Neuronal stem cell (in vitro differentiated cells): Measurements from ENCODE around the gene CDH26.

Source experiments
- DNase-seq: peaks from one replicate; pipeline ENCODE4 v3.0.0-alpha.2; 2013; ENCODE audit warnings: low spot score
- H2AFZ ChIP-seq: one replicate; pipeline ENCODE4 v1.6.1; 2013; ENCODE audit warnings: mild to moderate bottlenecking, low read length, inconsistent platforms
- H2AK5ac ChIP-seq: 2 replicates; pipeline ENCODE4 v1.6.1; 2013; ENCODE audit warnings: low read depth, mild to moderate bottlenecking, inconsistent platforms, low read length, moderate library complexity, mixed read lengths
- H2BK120ac ChIP-seq: 2 replicates; pipeline ENCODE4 v1.6.1; 2013; ENCODE audit warnings: low read depth, mild to moderate bottlenecking, inconsistent platforms, low read length, moderate library complexity, mixed read lengths
- H2BK12ac ChIP-seq: one replicate; pipeline ENCODE4 v1.6.1; 2013; ENCODE audit warnings: low read length, inconsistent platforms
- H2BK15ac ChIP-seq: 2 replicates; pipeline ENCODE4 v1.6.1; 2013; ENCODE audit warnings: mild to moderate bottlenecking, low read length, inconsistent platforms, mixed read lengths
- H2BK5ac ChIP-seq: one replicate; pipeline ENCODE4 v1.6.1; 2013; ENCODE audit warnings: inconsistent platforms, mild to moderate bottlenecking, low read length, moderate library complexity
- H3K14ac ChIP-seq: one replicate; pipeline ENCODE4 v1.6.1; 2013; ENCODE audit warnings: low read length, inconsistent platforms
- H3K18ac ChIP-seq: 2 replicates; pipeline ENCODE4 v1.6.1; 2013; ENCODE audit warnings: low read length, inconsistent platforms
- H3K23ac ChIP-seq: 2 replicates; pipeline ENCODE4 v1.6.1; 2013; ENCODE audit warnings: low read depth, mild to moderate bottlenecking, mixed read lengths, low read length, inconsistent platforms; ENCODE audit not compliant: poor library complexity
- H3K27ac ChIP-seq: replicated peaks from 3 replicates; pipeline ENCODE4 v1.5.1; 2013; ENCODE audit warnings: low read length, inconsistent platforms
- H3K27me3 ChIP-seq, 3 experiments: 2 replicates each; pipeline ENCODE4 v1.6.1; 2013; ENCODE audit warnings: low read length in 3 of 3, mild to moderate bottlenecking in 2 of 3, inconsistent platforms in 1 of 3, low read depth in 1 of 3, mixed read lengths in 1 of 3, moderate library complexity in 1 of 3; ENCODE audit not compliant: control insufficient read depth in 3 of 3, insufficient read depth in 3 of 3
- H3K36me3 ChIP-seq, 2 donors: replicated peaks in 1 of 2; 2 replicates each; pipeline ENCODE4 v1.6.1; 2013; ENCODE audit warnings: low read length in 2 of 2; ENCODE audit not compliant: control insufficient read depth in 2 of 2, insufficient read depth in 2 of 2
- H3K4ac ChIP-seq: 2 replicates; pipeline ENCODE4 v1.6.1; 2013; ENCODE audit warnings: inconsistent platforms, mild to moderate bottlenecking, low read length, moderate library complexity
- H3K4me1 ChIP-seq, 2 donors: 1 replicate in 1 of 2; 2 replicates in 1 of 2; pipeline ENCODE4 v1.6.1; 2013; ENCODE audit warnings: low read length in 2 of 2, low read depth in 1 of 2; ENCODE audit not compliant: control insufficient read depth in 2 of 2, insufficient read depth in 1 of 2
- H3K4me2 ChIP-seq: one replicate; pipeline ENCODE4 v1.6.1; 2013; ENCODE audit warnings: mild to moderate bottlenecking, low read length, inconsistent platforms; ENCODE audit not compliant: insufficient read depth, poor library complexity, severe bottlenecking
- H3K4me3 ChIP-seq, 2 donors: 2 replicates each; pipeline ENCODE4 v1.5.1; 2013; ENCODE audit warnings: low read length in 2 of 2, mild to moderate bottlenecking in 2 of 2, inconsistent platforms in 1 of 2, moderate library complexity in 1 of 2
- H3K79me1 ChIP-seq: one replicate; pipeline ENCODE4 v1.6.1; 2013; ENCODE audit warnings: low read depth, mild to moderate bottlenecking, inconsistent platforms, low read length, moderate library complexity
- H3K9ac ChIP-seq: one replicate; pipeline ENCODE4 v1.6.1; 2013; ENCODE audit warnings: mild to moderate bottlenecking, low read depth, low read length, inconsistent platforms; ENCODE audit not compliant: poor library complexity
- H3K9me3 ChIP-seq, 2 donors: replicated peaks in 1 of 2; 2 replicates each; pipeline versions ENCODE3 to v1.6.1; 2013; ENCODE audit warnings: low read length in 2 of 2, mild to moderate bottlenecking in 2 of 2, inconsistent platforms in 1 of 2, low read depth in 1 of 2, mixed read lengths in 1 of 2, moderate library complexity in 1 of 2; ENCODE audit not compliant: control insufficient read depth in 2 of 2, insufficient read depth in 1 of 2
- H4K8ac ChIP-seq: one replicate; pipeline ENCODE4 v1.6.1; 2013; ENCODE audit warnings: low read depth, mild to moderate bottlenecking, inconsistent platforms, low read length, moderate library complexity
- H4K91ac ChIP-seq: one replicate; pipeline ENCODE4 v1.6.1; 2013; ENCODE audit warnings: low read length, low read depth, mild to moderate bottlenecking, inconsistent platforms; ENCODE audit not compliant: poor library complexity
- WGBS, 2 donors: extraction: QIAGEN DNeasy Blood & Tissue Kit; methylation state at CpG; one replicate each; pipeline ENCODE4 v1.1.7; 2013; ENCODE audit warnings: missing lambda C conversion rate in 2 of 2, mixed read lengths in 1 of 2; ENCODE audit not compliant: insufficient read length in 2 of 2, insufficient replicate concordance in 1 of 2; ENCODE audit errors: extremely low coverage in 2 of 2; 5-methylcytosine and 5-hydroxymethylcytosine counted together

Gene CDH26

GRCh38 chr20:59977086-59977485 lies 18.9 kb downstream of the CDH26 start:
- Histone ChIP-seq H3K18ac (no peak overlapping the region), H3K27ac (no peak overlapping the region), H2BK5ac (no peak overlapping the region), H3K79me1 (no peaks in the 10 kb centered on the region), H3K36me3 (no peaks in the 10 kb centered on the region), H2AFZ (no peak overlapping the region), H3K23ac (no peak overlapping the region), H3K4me1 (no peaks in the 10 kb centered on the region), H2BK120ac (no peak overlapping the region), H4K91ac (no peak overlapping the region), H3K9me3 (no peaks in the 10 kb centered on the region), H3K14ac (no peak overlapping the region), H2BK15ac (no peak overlapping the region), H2BK12ac (no peak overlapping the region), H3K4me2 (no peak overlapping the region), H2AK5ac (no peak overlapping the region), H3K9ac (no peak overlapping the region), H3K4me3 (no peak overlapping the region), H3K4ac (no peak overlapping the region), H3K27me3 (no peaks in the 10 kb centered on the region), H4K8ac (no peak overlapping the region)
- DNase-seq = no peak
- no CpG with 5 or more reads among the region's 9 CpGs for WGBS, 2 donors

GRCh38 chr20:59983076-59983475 lies 24.9 kb downstream of the CDH26 start:
- no peak overlapping the region for H3K14ac ChIP-seq
- no peak overlapping the region for H2AK5ac ChIP-seq
- no peak overlapping the region for H3K9ac ChIP-seq
- no peak overlapping the region for H2AFZ ChIP-seq
- H2BK120ac ChIP-seq = no peak overlapping the region
- no peak overlapping the region for H2BK5ac ChIP-seq
- H3K9me3 ChIP-seq = no peaks in the 10 kb centered on the region
- H3K4me2 ChIP-seq = no peak overlapping the region
- H4K8ac ChIP-seq = no peak overlapping the region
- H3K18ac ChIP-seq = no peak overlapping the region
- H3K27me3 ChIP-seq = no peaks in the 10 kb centered on the region
- no peak overlapping the region for H3K4me3 ChIP-seq
- H3K4me1 ChIP-seq = no peaks in the 10 kb centered on the region
- no peak overlapping the region for H4K91ac ChIP-seq
- H3K23ac ChIP-seq = no peak overlapping the region
- DNase-seq = no peak
- no peak overlapping the region for H2BK15ac ChIP-seq
- H2BK12ac ChIP-seq = no peak overlapping the region
- H3K27ac ChIP-seq = no peak overlapping the region
- H3K4ac ChIP-seq = no peak overlapping the region
- no peaks in the 10 kb centered on the region for H3K36me3 ChIP-seq
- WGBS, 2 donors = no CpG with 5 or more reads among the region's 9 CpGs
- no peaks in the 10 kb centered on the region for H3K79me1 ChIP-seq

- Histone ChIP-seq H3K18ac (no peak overlapping the region), H3K4ac (no peak overlapping the region), H3K27me3 (no peaks in the 10 kb centered on the region), H3K36me3 (no peaks in the 10 kb centered on the region), H3K4me1 (peaks cover 0 to 3% of the 10 kb centered on the region in 2 donors), H4K8ac (no peak overlapping the region), H3K27ac (no peak overlapping the region), H3K9me3 (no peaks in the 10 kb centered on the region), H2BK12ac (no peak overlapping the region), H3K9ac (no peak overlapping the region), H3K14ac (no peak overlapping the region), H4K91ac (no peak overlapping the region), H2BK5ac (no peak overlapping the region), H3K23ac (no peak overlapping the region), H3K4me3 (no peak overlapping the region), H2AK5ac (no peak overlapping the region), H2BK120ac (no peak overlapping the region), H3K79me1 (no peaks in the 10 kb centered on the region), H3K4me2 (no peak overlapping the region), H2BK15ac (no peak overlapping the region), H2AFZ (no peak overlapping the region)
- DNase-seq = no peak
- WGBS, 2 donors = no CpG with 5 or more reads among the region's 4 CpGs
Measured at GRCh38 chr20:59984541-59984940, 26.3 kb downstream of the CDH26 start.

GRCh38 chr20:59985164-59985563 lies 26.9 kb downstream of the CDH26 start:
- Histone ChIP-seq H3K23ac (no peak overlapping the region), H2AK5ac (no peak overlapping the region), H3K4me2 (no peak overlapping the region), H2BK5ac (no peak overlapping the region), H2BK12ac (no peak overlapping the region), H3K14ac (no peak overlapping the region), H4K8ac (no peak overlapping the region), H2BK120ac (no peak overlapping the region), H2AFZ (no peak overlapping the region), H3K79me1 (no peaks in the 10 kb centered on the region), H3K36me3 (no peaks in the 10 kb centered on the region), H3K27me3 (no peaks in the 10 kb centered on the region), H3K18ac (no peak overlapping the region), H3K9ac (no peak overlapping the region), H3K4me3 (no peak overlapping the region), H3K4me1 (peaks cover 0 to 3% of the 10 kb centered on the region in 2 donors), H3K27ac (no peak overlapping the region), H3K4ac (no peak overlapping the region), H3K9me3 (no peaks in the 10 kb centered on the region), H2BK15ac (no peak overlapping the region), H4K91ac (no peak overlapping the region)
- WGBS, 2 donors = no CpG with 5 or more reads among the region's 8 CpGs
- no peak for DNase-seq
